ENCODE measurements around the gene SPIN4.

SPIN4 gene

DNA sequence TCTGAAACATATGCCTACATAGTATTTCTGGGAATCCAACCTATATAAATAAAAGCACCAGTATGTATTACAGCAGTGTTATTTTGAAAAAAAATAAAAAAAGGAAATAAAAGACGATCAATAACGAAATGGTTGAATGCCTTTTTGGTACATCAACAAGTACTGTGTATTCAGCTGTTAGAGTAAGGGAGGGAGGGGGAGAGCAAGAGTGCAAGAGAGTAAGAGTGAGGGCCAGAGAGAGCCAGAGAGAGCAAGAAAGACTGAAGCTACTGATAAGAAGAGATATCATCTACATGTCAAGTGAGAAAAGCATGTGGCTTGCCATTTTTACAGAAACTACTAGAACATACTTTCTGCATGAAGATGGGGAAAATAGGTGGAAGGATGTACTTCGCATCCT is 1.8 kb downstream of the SPIN4 start:
- Histone ChIP-seq H3K4me3 (ENCODE audit: low read length) (peak overlapping the region; percentile 91), H3K27me3 (ENCODE audit: insufficient read depth, low read length) (no peaks in the 10 kb centered on the region), H3K9ac (ENCODE audit: low read depth, low read length) (no peak overlapping the region), H3K27ac (ENCODE audit: low read length) (no peak overlapping the region), H3K9me3 (ENCODE audit: insufficient read depth, low read depth, low read length) (no peaks in the 10 kb centered on the region), H3K36me3 (ENCODE audit: insufficient read depth, low read depth, low read length) (no peaks in the 10 kb centered on the region), H3K4me1 (ENCODE audit: insufficient read depth, low read length) (peaks cover 6% of the 10 kb centered on the region; the same call in 1 of the 2 replicates)

DNA sequence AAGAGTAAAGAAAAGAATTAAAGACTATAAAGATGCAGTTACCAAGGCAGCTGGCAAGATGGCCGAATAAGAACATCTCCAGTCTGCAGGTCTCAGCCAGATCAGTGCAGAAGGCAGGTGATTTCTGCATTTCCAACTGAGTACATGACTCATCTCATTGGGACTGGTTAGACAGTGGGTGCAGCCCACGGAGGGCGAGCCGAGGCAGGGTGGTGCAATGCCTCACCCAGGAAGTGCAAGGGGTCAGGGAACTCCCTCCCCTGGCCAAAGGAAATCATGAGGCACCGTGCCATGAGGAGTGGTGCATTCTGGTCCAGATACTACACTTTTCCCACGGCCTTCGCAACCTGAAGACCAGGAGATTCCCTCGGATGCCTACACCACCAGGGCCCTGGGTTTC is 20.5 kb downstream of the SPIN4 start:
- no peaks in the 10 kb centered on the region for H3K9me3 ChIP-seq (ENCODE audit: insufficient read depth, low read depth, low read length)
- H3K27me3 ChIP-seq (ENCODE audit: insufficient read depth, low read length), result no peaks in the 10 kb centered on the region
- no peaks in the 10 kb centered on the region for H3K36me3 ChIP-seq (ENCODE audit: insufficient read depth, low read depth, low read length)
- H3K9ac ChIP-seq (ENCODE audit: low read depth, low read length), result no peak overlapping the region
- no peak overlapping the region for H3K27ac ChIP-seq (ENCODE audit: low read length)
- H3K4me1 ChIP-seq (ENCODE audit: insufficient read depth, low read length), result no peaks in the 10 kb centered on the region
- H3K4me3 ChIP-seq (ENCODE audit: low read length), result no peak overlapping the region

DNA sequence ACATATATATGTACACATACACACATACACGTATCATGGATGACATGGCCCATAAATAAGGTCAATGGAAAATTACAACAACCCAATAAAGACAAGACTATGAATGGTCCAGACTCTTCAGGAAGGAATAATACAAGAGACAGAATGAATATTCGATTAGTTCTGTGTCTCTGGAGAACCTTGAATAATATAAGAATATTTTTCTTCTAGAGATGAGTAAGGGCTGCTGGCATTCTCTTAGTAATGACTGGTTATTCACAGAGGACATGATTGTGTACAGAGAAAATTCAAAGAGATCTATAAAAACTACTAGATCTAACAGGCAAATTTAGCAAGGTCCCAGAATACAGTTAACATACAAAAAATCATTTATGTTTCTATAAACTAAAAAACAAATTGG is 23.3 kb downstream of the SPIN4 start:
- H3K9me3 ChIP-seq (ENCODE audit: insufficient read depth, low read depth, low read length), result no peaks in the 10 kb centered on the region
- no peaks in the 10 kb centered on the region for H3K36me3 ChIP-seq (ENCODE audit: insufficient read depth, low read depth, low read length)
- no peak overlapping the region for H3K4me3 ChIP-seq (ENCODE audit: low read length)
- H3K9ac ChIP-seq (ENCODE audit: low read depth, low read length), result no peak overlapping the region
- no peak overlapping the region for H3K27ac ChIP-seq (ENCODE audit: low read length)
- no peaks in the 10 kb centered on the region for H3K27me3 ChIP-seq (ENCODE audit: insufficient read depth, low read length)
- H3K4me1 ChIP-seq (ENCODE audit: insufficient read depth, low read length), result no peaks in the 10 kb centered on the region

DNA sequence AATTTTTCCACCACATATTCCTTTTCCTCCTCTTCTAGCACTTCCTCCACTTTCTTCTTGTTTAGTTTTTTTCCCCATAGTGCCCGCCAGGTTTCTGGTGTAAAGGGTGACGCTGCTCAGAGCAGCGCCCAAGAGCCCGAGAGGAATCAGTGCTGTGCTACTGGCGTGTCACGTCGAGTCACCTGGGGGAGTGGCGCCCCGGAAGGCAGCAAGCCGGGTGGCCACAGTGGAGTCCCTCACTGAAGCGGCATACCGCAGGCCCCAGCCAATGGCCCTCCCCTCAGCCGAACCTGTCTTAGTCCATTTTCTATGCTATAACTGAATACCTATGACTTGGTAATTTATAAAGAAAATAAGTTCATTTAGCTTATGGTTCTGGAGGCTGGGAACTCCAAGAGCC is 51.5 kb downstream of the SPIN4 start:
- Histone ChIP-seq H3K4me1 (ENCODE audit: insufficient read depth, low read length) (no peaks in the 10 kb centered on the region), H3K27me3 (ENCODE audit: insufficient read depth, low read length) (no peaks in the 10 kb centered on the region), H3K4me3 (ENCODE audit: low read length) (no peak overlapping the region), H3K9me3 (ENCODE audit: insufficient read depth, low read depth, low read length) (no peaks in the 10 kb centered on the region; the same call in 1 of the 2 replicates), H3K27ac (ENCODE audit: low read length) (no peak overlapping the region), H3K9ac (ENCODE audit: low read depth, low read length) (no peak overlapping the region), H3K36me3 (ENCODE audit: insufficient read depth, low read depth, low read length) (no peaks in the 10 kb centered on the region)

All from iPS-20b (cell line).